Measurements from ENCODE around the gene C10orf90.

- TF ChIP-seq, protein P1, sequence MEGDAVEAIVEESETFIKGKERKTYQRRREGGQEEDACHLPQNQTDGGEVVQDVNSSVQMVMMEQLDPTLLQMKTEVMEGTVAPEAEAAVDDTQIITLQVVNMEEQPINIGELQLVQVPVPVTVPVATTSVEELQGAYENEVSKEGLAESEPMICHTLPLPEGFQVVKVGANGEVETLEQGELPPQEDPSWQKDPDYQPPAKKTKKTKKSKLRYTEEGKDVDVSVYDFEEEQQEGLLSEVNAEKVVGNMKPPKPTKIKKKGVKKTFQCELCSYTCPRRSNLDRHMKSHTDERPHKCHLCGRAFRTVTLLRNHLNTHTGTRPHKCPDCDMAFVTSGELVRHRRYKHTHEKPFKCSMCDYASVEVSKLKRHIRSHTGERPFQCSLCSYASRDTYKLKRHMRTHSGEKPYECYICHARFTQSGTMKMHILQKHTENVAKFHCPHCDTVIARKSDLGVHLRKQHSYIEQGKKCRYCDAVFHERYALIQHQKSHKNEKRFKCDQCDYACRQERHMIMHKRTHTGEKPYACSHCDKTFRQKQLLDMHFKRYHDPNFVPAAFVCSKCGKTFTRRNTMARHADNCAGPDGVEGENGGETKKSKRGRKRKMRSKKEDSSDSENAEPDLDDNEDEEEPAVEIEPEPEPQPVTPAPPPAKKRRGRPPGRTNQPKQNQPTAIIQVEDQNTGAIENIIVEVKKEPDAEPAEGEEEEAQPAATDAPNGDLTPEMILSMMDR (IDR thresholded peaks at IDR 0.05; ENCODE audit: insufficient read depth, low read length, poor library complexity, severe bottlenecking), result no peak
- no peak for TF ChIP-seq EZH2phosphoT487 (conservative IDR thresholded peaks at IDR 0.05; ENCODE audit: low read length)
Observed at GRCh38 chr10:126499744-126500143, 170.7 kb downstream of the C10orf90 start.

All from SU-DHL-6 (cell line).